Fibroblast of the aortic adventitia (primary cell): ENCODE measurements around the gene SIK3. TPM values are rescaled to one million over a fixed set of nuclear protein-coding genes. Genes with fewer than 3 reads are reported as not detected.

Experiments
- DNase-seq: peaks from one replicate; pipeline ENCODE4 v3.0.0-alpha.2; 2010; ENCODE audit warnings: low read depth
- H3K4me3 ChIP-seq: 2 replicates; pipeline ENCODE4 v1.5.1; 2011; ENCODE audit warnings: low read depth, mild to moderate bottlenecking, control low read depth, low read length, moderate library complexity
- CTCF ChIP-seq: IDR thresholded peaks from 2 replicates; pipeline ENCODE4 v1.5.1; 2011; ENCODE audit warnings: mild to moderate bottlenecking, low read length, control low read depth, inconsistent platforms; ENCODE audit not compliant: insufficient read depth
- total RNA-seq: library from RNA; depleted of rRNA; stranded (reverse); fragments of >200 nt; gene quantifications from 2 replicates; pipeline ENCODE4 v1.2.3, GENCODE V29; 2012; ENCODE audit warnings: low replicate concordance

The SIK3 gene
- total RNA-seq, 1 donor, result 18.4 TPM

GRCh38 chr11:116981266-116981885 is 116.9 kb downstream of the SIK3 start:
- H3K4me3 ChIP-seq, result no peak overlapping the region
- no peak for TF ChIP-seq CTCF
- peak; percentile 42 for DNase-seq

DNA sequence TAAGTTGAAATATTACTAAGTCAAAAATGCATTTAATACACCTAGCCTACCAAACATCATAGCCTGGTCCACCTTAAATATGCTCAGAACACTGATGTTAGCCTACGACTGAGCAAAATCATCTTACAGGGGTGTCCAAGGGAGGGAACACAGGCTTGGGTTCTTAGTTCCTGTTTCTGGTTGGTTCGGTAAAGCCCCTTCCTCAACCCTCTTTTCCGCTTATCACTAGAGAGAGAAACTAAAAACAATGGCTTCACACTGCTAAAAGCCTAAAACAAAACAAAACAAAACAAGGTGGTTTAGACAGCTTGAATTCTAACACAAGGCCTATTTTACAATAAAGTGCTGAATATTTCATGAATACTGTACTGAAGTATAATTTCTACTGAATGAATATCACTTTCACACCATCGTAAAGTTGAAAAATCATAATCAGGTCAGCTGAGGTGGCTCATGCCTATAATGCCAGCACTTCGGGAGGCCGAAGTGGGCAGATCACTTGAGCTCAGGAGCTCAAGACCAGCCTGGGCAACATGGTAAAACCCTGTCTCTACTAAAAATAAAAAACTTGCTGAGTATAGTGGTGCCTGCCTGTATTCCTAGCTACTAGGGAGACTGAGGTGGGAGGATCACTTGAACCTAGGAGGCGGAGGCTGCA is 118.0 kb downstream of the SIK3 start:
- H3K4me3 ChIP-seq, result no peak overlapping the region
- no peak for TF ChIP-seq CTCF
- no peak for DNase-seq

- no peak overlapping the region for H3K4me3 ChIP-seq
- TF ChIP-seq CTCF, result no peak
- peak; percentile 53 for DNase-seq
Measured at GRCh38 chr11:116976941-116977570, 121.2 kb downstream of the SIK3 start.

GRCh38 chr11:116975661-116976060 is 122.6 kb downstream of the SIK3 start:
- H3K4me3 ChIP-seq, result no peak overlapping the region
- no peak for TF ChIP-seq CTCF
- no peak for DNase-seq

DNA sequence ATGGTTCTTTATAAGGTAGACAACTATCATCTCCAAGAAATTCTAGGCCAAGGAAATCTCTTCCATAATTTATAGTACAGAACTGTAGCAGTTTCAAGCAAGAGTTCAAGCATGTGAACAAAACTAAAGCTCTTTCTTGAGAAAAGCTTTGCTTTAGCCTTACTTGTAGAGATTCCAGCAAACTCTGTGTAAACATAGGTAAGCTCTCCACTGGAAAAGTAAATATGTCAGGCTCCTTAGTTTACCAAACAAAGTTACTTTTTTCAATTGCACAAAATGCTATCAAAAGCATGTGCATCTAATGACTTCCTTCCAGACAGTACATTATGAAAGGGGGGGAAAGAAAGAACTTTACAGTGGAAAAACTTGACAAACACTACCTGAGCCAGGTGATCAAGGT is 125.0 kb downstream of the SIK3 start:
- TF ChIP-seq CTCF, result no peak
- DNase-seq, result no peak
- no peak overlapping the region for H3K4me3 ChIP-seq

GRCh38 chr11:116972691-116973090 is 125.5 kb downstream of the SIK3 start:
- DNase-seq, result no peak
- TF ChIP-seq CTCF, result no peak

More at GRCh38 chr11:116972691-116973090, 125.5 kb downstream of the SIK3 start:
- no peak overlapping the region for H3K4me3 ChIP-seq
